Measurements from ENCODE around the gene CALML3.

- TF ChIP-seq, protein P1, sequence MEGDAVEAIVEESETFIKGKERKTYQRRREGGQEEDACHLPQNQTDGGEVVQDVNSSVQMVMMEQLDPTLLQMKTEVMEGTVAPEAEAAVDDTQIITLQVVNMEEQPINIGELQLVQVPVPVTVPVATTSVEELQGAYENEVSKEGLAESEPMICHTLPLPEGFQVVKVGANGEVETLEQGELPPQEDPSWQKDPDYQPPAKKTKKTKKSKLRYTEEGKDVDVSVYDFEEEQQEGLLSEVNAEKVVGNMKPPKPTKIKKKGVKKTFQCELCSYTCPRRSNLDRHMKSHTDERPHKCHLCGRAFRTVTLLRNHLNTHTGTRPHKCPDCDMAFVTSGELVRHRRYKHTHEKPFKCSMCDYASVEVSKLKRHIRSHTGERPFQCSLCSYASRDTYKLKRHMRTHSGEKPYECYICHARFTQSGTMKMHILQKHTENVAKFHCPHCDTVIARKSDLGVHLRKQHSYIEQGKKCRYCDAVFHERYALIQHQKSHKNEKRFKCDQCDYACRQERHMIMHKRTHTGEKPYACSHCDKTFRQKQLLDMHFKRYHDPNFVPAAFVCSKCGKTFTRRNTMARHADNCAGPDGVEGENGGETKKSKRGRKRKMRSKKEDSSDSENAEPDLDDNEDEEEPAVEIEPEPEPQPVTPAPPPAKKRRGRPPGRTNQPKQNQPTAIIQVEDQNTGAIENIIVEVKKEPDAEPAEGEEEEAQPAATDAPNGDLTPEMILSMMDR (IDR thresholded peaks at IDR 0.05): no peak
- TF ChIP-seq SIN3A (IDR thresholded peaks at IDR 0.05; ENCODE audit: borderline replicate concordance, insufficient read depth, low read depth, low read length): no peak
These were observed 20.2 kb downstream of the CALML3 start for GRCh38 chr10:5545011-5545410.
